22Rv1 (cell line): Measurements from ENCODE around the gene RFTN1.

Experiments
- H3K27ac ChIP-seq: fragments of 450-650 bp; 2 replicates; pipeline ENCODE4 v1.5.1; 2017
- ZFX ChIP-seq: fragments of 450-650 bp; IDR thresholded peaks from 2 replicates; pipeline ENCODE4 v1.6.1; 2017; ENCODE audit warnings: antibody characterized with exemption, borderline replicate concordance
- TF ChIP-seq, protein P1 (sequence below): fragments of 450-650 bp; IDR thresholded peaks from 2 replicates; pipeline ENCODE4 v1.5.1; 2017; ENCODE audit warnings: mild to moderate bottlenecking

The RFTN1 gene

DNA sequence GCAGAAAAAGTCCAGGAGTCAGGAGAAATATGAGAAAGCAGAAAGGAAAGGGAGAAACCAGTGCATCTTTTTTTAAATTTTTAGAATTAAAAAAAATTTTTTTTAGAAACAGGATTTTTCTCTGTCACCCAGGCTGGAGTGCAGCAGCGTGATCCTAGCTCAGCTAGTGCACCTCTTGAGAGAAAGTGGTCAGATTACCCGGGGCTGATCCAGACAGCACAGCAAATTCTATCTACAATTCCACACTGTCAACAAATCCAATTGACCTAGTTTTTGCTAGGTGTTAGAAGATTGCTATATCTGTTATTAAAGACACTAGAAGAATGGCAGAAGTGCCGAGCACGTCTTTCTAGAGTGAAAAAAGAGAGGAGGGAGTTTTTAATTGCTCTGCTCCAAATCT is 117.3 kb downstream of the RFTN1 start:
- no peak overlapping the region for H3K27ac ChIP-seq
- no peak for TF ChIP-seq ZFX
- TF ChIP-seq, protein P1, sequence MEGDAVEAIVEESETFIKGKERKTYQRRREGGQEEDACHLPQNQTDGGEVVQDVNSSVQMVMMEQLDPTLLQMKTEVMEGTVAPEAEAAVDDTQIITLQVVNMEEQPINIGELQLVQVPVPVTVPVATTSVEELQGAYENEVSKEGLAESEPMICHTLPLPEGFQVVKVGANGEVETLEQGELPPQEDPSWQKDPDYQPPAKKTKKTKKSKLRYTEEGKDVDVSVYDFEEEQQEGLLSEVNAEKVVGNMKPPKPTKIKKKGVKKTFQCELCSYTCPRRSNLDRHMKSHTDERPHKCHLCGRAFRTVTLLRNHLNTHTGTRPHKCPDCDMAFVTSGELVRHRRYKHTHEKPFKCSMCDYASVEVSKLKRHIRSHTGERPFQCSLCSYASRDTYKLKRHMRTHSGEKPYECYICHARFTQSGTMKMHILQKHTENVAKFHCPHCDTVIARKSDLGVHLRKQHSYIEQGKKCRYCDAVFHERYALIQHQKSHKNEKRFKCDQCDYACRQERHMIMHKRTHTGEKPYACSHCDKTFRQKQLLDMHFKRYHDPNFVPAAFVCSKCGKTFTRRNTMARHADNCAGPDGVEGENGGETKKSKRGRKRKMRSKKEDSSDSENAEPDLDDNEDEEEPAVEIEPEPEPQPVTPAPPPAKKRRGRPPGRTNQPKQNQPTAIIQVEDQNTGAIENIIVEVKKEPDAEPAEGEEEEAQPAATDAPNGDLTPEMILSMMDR = no peak

DNA sequence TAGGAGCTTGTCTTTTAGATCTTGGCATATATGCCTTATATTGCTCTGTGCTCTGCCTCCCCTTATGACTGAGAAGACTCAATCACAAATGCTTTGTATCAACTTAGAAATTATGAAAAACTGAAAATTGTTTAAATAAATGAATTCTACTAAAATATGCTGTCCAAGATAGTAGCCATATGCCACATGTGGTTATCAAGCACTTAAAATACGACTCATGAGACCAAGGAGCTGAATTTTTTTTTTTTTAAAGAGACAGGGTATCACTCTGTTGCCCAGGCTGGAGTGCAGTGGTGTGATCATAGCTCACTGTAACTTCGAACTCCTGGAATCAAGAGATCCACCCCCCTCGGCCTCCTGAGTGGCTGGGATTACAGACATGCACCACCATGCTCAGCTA is 118.3 kb downstream of the RFTN1 start:
- no peak overlapping the region for H3K27ac ChIP-seq
- TF ChIP-seq ZFX = no peak

DNA sequence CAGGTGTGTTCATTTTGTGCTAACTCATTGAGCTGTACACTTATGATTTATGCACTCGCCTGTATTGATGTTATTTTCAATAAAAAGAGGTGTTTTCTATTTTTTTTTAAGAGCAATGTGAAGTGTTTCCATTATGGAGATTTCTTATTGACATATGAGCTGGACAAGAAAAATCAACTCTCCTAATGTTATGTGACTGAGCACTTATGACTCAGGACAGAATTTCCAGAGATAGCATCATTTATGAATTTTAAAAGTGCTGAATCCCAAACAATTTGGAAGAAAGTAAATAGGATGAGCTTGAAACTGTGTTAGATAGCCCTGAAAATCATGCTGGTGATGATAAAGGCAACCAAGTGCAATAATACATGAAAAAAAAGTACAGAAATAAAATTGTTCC is 118.9 kb downstream of the RFTN1 start:
- no peak for TF ChIP-seq ZFX
- TF ChIP-seq, protein P1 = no peak
- no peak overlapping the region for H3K27ac ChIP-seq

DNA sequence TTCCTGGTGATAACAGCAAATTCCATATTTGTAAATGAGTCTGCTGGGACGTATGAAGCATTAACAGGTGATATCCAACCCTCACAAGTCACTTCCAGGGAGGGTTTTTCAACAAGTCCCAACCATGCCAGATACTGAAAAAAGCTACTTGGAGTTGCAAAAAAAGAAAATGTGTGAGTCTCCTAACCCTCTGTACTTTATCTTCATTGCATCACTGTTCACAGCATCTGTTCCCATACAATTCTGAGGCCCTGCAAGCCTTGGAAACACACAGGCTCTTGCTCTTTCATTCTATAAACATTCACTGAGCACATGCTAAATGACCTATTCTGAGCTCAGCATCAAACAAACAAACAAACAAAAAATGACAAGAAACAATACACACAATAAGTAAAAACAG is 120.8 kb downstream of the RFTN1 start:
- TF ChIP-seq, protein P1 = no peak
- TF ChIP-seq ZFX = no peak
- H3K27ac ChIP-seq = no peak overlapping the region

DNA sequence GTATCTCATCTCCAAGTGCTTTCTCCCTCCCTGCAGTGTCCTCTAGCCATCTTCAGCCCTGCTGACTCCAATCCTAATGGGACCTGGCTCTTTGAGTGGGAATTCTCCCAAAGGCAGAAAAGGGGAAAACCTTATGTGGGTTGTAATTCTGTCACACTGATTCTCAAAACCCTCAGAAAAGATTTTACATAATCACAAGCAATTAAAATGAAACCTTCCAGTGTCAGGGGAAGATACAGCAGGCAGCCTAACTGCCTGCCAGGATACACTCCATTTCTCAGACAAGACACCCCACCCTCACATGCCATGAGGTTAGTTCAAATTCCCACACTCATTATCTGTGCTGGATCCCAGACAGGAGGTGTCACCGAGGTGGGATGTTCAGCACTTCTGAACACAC is 121.4 kb downstream of the RFTN1 start:
- TF ChIP-seq, protein P1 = no peak
- no peak for TF ChIP-seq ZFX
- no peak overlapping the region for H3K27ac ChIP-seq

DNA sequence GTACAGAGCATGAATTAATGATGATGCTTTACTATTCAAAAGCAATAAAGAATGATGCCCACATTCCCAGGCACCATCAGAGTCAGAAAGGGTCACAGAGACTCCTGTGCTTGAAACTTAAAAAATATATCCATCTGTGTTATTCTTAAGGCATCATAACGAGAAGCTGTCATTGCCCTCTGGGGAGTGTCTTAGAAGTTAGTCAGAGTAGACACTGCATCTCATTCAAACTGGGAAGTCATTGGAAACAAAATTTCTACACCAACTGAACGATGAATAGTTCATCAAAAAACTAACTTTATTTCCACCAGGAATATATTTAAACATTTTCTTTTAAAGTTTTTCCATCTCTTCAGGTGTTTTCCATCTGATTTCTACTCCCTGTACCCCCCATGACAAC is 122.9 kb downstream of the RFTN1 start:
- no peak overlapping the region for H3K27ac ChIP-seq
- no peak for TF ChIP-seq ZFX
- TF ChIP-seq, protein P1 = no peak

DNA sequence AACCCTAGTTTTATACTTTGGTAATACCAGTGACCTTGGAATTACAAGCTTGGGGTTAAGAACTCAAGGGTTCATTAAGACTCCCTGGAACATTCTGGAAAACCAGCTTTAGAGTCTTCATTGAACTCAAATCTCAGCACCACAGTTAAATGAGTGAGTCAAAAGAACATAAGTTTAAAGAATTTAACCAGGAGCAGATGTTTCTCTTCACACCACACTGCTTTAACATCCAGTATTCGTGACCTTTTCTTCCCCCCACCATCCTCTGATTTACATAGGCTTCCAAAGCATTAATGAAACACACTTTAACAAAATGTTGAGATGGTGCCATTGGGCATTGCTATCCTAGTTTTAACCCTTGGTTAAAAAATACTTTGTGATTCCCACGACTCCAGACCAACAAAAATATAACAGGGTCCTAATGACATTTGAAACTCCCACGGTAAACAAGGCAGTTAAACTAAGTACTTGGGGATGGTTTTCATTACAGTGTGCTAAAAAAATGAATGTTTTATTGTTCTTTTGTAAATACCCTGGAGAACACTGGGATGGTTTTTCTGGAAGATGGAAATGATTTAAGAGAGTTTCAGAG is 124.6 kb downstream of the RFTN1 start:
- no peak for TF ChIP-seq ZFX
- TF ChIP-seq, protein P1 = no peak
- no peak overlapping the region for H3K27ac ChIP-seq

DNA sequence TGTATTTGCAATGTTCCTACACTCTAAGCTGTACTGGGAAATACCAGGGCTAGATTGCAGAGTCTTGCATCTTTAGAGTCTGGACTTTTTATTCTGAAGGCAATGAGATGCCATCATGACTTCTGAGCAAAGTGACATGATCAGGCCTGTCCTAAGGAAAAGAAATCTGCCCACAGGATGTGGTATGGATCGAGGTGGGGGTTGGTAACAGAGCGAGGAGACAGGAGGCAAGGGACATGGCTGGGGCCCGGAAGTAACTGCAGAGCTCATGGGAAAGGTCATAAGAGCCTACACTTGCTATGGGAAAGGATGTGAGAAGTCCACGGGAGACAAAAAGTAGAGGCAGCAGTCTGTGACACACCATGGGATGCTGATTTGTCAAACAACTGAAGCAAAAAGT is 126.9 kb downstream of the RFTN1 start:
- TF ChIP-seq, protein P1 = no peak
- no peak for TF ChIP-seq ZFX
- H3K27ac ChIP-seq = no peak overlapping the region
